Memory B cell (primary cell): ENCODE measurements around the gene APOBR.
"Not testable (repeated sequence)": the region's sequence is repeated elsewhere in the genome, so short reads cannot be mapped to it uniquely, and the experiment has no call there.

ENCODE experiments used
- ATAC-seq: fragments of 150-1000 bp; cut with Tn5 transposase; 2 replicates; pipeline ENCODE4 v1.10.0; 2021; ENCODE audit warnings: low read depth, mild to moderate bottlenecking, moderate library complexity
- DNase-seq, 2 donors: peaks; one replicate each; pipeline ENCODE4 v3.0.0; 2022; ENCODE audit warnings: low spot score in 2 of 2
- H3K27ac Mint-ChIP-seq: one replicate; pipeline ENCODE4 v1.8.0; 2022; ENCODE audit warnings: mild to moderate bottlenecking, moderate library complexity, mixed read lengths
- H3K27me3 Mint-ChIP-seq: one replicate; pipeline ENCODE4 v1.8.0; 2022; ENCODE audit warnings: mixed read lengths
- H3K36me3 Mint-ChIP-seq: one replicate; pipeline ENCODE4 v1.8.0; 2022; ENCODE audit warnings: mild to moderate bottlenecking, mixed read lengths
- H3K4me1 Mint-ChIP-seq: one replicate; pipeline ENCODE4 v1.8.0; 2022; ENCODE audit warnings: mixed read lengths
- H3K4me3 Mint-ChIP-seq: one replicate; pipeline ENCODE4 v1.8.0; 2022; ENCODE audit warnings: mild to moderate bottlenecking, moderate library complexity, mixed read lengths
- H3K9me3 Mint-ChIP-seq: one replicate; pipeline ENCODE4 v1.8.0; 2022; ENCODE audit warnings: mixed read lengths

Gene APOBR

DNA sequence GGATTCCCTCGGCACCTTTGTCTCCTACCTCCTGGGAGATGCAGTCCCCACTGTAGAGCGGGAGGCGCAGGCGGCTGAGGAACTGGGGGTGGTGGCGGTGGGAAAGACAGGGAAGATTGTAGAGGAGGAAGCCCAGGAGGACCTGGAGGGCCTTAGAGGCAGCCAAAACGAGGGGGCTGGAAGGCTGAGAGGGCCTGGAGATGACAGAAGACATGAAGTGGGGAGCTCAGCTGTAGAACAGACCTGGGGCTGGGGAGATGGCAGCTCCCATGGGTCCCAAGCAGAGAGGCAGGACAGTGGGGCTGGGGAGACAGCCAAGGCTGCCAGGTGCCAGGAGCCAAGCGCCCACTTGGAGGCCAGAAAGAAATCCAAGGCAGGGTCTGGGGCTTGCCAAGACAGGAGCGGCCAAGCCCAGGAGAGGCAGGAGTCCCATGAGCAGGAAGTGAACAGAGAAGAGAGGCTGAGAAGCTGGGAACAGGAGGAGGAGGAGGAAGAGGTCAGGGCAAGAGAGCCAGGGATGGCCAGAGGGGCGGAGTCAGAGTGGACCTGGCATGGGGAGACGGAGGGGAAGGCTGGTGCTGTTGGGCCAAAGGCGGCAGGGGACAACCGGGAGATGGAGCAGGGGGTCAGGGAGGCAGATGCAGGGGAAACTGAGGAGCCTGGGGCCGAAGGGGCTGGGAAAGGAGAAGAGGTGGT, 803 bp downstream of the APOBR start:
- peaks cover 39% of the 10 kb centered on the region for H3K4me1 Mint-ChIP-seq
- no peaks in the 10 kb centered on the region for H3K36me3 Mint-ChIP-seq
- no peaks in the 10 kb centered on the region for H3K27me3 Mint-ChIP-seq
- H3K4me3 Mint-ChIP-seq = peak overlapping the region; percentile 81
- H3K9me3 Mint-ChIP-seq = no peaks in the 10 kb centered on the region
- ATAC-seq (no peak), DNase-seq (no peak)
- peak overlapping the region; percentile 60 for H3K27ac Mint-ChIP-seq

- no peaks in the 10 kb centered on the region for H3K9me3 Mint-ChIP-seq
- no peak overlapping the region for H3K4me3 Mint-ChIP-seq
- H3K27me3 Mint-ChIP-seq = no peaks in the 10 kb centered on the region
- peak overlapping the region; percentile 60 for H3K27ac Mint-ChIP-seq
- ATAC-seq (no peak), DNase-seq (no peak)
- H3K36me3 Mint-ChIP-seq = no peaks in the 10 kb centered on the region
- peaks cover 38% of the 10 kb centered on the region for H3K4me1 Mint-ChIP-seq
Observed at GRCh38 chr16:28495795-28496749, 1.6 kb downstream of the APOBR start.

DNA sequence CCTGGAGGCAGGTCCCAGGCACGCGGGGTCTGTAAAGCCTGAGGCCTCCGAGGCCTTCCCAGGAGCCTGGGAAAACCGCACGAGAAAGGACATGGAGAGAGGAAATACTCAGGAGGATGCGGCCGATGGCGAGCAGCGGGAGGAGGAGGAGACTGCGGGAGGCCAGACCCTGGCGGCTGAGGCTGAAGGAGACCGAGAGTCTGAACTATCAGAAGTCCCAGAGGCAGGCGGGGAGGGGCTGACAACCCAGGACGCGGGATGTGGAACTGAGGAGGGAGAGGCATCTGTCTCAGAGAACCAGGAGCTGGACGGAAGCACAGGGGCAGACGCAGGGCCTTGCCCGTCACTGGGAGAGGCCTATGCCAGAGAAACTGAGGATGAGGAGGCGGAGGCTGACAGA, 2.4 kb downstream of the APOBR start:
- Mint-ChIP-seq H3K27me3 (no peaks in the 10 kb centered on the region), H3K9me3 (no peaks in the 10 kb centered on the region), H3K36me3 (no peaks in the 10 kb centered on the region), H3K27ac (no peak overlapping the region), H3K4me1 (peaks cover 34% of the 10 kb centered on the region), H3K4me3 (no peak overlapping the region)
- ATAC-seq (no peak), DNase-seq (no peak)

GRCh38 chr16:28497386-28497785, 2.9 kb downstream of the APOBR start:
- no peak overlapping the region for H3K27ac Mint-ChIP-seq
- H3K4me3 Mint-ChIP-seq = no peak overlapping the region
- no peak for DNase-seq
- no peak for ATAC-seq
- no peaks in the 10 kb centered on the region for H3K27me3 Mint-ChIP-seq
- H3K36me3 Mint-ChIP-seq = no peaks in the 10 kb centered on the region
- no peaks in the 10 kb centered on the region for H3K9me3 Mint-ChIP-seq
- peaks cover 33% of the 10 kb centered on the region for H3K4me1 Mint-ChIP-seq

- DNase-seq = no peak
- Mint-ChIP-seq H3K27me3 (no peaks in the 10 kb centered on the region), H3K9me3 (no peaks in the 10 kb centered on the region), H3K36me3 (no peaks in the 10 kb centered on the region), H3K27ac (no peak overlapping the region), H3K4me3 (no peak overlapping the region), H3K4me1 (peaks cover 33% of the 10 kb centered on the region)
- ATAC-seq = no peak
Observed at GRCh38 chr16:28497861-28498599, 3.6 kb downstream of the APOBR start.

DNA sequence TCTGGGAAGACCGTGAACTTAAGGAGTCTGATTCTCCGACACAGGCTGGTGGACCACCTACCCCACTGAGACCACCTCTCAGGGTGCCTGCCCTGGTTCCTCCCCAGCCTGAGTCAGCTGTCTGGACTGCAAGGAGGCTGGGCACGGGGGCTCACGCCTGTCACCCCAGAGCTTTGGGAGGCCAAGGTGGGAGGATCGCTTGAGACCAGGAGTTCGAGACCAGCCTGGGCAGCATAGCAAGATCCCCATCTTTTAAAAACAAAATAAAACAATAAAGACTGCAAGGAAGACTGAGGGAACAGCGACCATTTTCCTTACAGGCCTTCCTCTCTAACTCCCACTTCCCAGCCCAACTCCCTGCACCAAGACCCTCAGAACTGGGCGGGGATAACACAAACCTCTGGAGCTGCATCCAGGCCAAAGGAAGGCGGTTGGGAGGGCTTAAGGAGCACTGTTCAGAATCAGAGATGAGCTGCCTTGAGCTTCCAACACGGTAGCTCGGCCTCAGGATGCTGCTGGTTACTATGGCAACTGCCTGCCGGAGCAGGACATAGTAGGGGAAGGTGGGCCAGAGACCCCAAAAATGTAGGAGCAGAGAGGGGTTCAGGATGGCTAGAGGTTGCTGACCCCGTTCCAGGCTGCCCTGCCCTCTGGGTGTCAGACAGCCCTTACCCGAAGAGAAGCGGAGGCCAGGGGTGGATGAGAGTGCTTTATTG, 4.4 kb downstream of the APOBR start:
- no peak for DNase-seq
- no peak overlapping the region for H3K27ac Mint-ChIP-seq
- no peak overlapping the region for H3K4me3 Mint-ChIP-seq
- no peaks in the 10 kb centered on the region for H3K27me3 Mint-ChIP-seq
- no peaks in the 10 kb centered on the region for H3K36me3 Mint-ChIP-seq
- no peak for ATAC-seq
- H3K4me1 Mint-ChIP-seq = peaks cover 26% of the 10 kb centered on the region
- no peaks in the 10 kb centered on the region for H3K9me3 Mint-ChIP-seq

GRCh38 chr16:28499854-28500253, 5.4 kb downstream of the APOBR start:
- Mint-ChIP-seq H3K27ac (no peak overlapping the region), H3K9me3 (no peaks in the 10 kb centered on the region), H3K36me3 (no peaks in the 10 kb centered on the region), H3K4me1 (peaks cover 16% of the 10 kb centered on the region), H3K27me3 (no peaks in the 10 kb centered on the region), H3K4me3 (no peak overlapping the region)
- DNase-seq = no peak
- no peak for ATAC-seq

DNA sequence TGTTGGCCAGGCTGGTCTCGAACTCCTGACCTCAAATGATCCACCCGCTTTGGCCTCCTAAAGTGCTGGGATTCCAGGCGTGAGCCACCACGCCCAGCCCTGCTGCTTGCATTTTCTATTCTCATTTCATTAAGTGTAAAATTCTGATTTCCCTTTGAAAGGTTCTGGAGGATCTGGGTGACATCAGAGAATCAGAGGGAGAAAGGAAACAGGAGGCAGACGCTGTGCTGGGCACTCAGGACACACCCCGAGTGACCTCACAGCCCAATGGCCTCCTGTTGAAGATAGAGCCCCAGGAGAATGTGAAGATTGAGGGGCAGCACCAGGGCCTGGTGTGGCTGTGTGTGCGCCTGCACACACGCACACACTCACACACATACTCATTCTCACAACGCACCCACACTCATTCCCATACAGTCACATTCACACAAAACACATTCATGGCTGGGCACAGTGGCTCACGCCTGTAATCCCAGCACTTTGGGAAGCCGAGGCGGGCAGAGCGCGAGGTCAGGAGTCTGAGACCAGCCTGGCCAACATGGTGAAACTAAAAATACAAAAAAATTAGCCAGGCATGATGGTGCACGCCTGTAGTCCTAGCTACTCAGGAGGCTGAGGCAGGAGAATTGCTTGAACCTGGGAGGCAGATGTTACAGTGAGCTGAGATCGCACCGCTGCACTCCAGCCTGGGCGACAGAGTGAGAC, 6.2 kb downstream of the APOBR start:
- not testable (repeated sequence) for H3K36me3 Mint-ChIP-seq, H3K9me3 Mint-ChIP-seq, H3K27ac Mint-ChIP-seq, H3K4me3 Mint-ChIP-seq, ATAC-seq, DNase-seq, H3K4me1 Mint-ChIP-seq, H3K27me3 Mint-ChIP-seq

- no peak overlapping the region for H3K4me3 Mint-ChIP-seq
- no peaks in the 10 kb centered on the region for H3K27me3 Mint-ChIP-seq
- H3K27ac Mint-ChIP-seq = no peak overlapping the region
- peaks cover 10% of the 10 kb centered on the region for H3K4me1 Mint-ChIP-seq
- H3K9me3 Mint-ChIP-seq = no peaks in the 10 kb centered on the region
- no peak for ATAC-seq
- no peak for DNase-seq
- H3K36me3 Mint-ChIP-seq = no peaks in the 10 kb centered on the region
Observed at GRCh38 chr16:28501258-28502232, 7.1 kb downstream of the APOBR start.

GRCh38 chr16:28502290-28502689, 7.8 kb downstream of the APOBR start:
- Mint-ChIP-seq H3K27me3 (no peaks in the 10 kb centered on the region), H3K36me3 (no peaks in the 10 kb centered on the region), H3K9me3 (no peaks in the 10 kb centered on the region), H3K4me1 (peaks cover 17% of the 10 kb centered on the region), H3K27ac (no peak overlapping the region), H3K4me3 (no peak overlapping the region)
- DNase-seq (no peak), ATAC-seq (no peak)

DNA sequence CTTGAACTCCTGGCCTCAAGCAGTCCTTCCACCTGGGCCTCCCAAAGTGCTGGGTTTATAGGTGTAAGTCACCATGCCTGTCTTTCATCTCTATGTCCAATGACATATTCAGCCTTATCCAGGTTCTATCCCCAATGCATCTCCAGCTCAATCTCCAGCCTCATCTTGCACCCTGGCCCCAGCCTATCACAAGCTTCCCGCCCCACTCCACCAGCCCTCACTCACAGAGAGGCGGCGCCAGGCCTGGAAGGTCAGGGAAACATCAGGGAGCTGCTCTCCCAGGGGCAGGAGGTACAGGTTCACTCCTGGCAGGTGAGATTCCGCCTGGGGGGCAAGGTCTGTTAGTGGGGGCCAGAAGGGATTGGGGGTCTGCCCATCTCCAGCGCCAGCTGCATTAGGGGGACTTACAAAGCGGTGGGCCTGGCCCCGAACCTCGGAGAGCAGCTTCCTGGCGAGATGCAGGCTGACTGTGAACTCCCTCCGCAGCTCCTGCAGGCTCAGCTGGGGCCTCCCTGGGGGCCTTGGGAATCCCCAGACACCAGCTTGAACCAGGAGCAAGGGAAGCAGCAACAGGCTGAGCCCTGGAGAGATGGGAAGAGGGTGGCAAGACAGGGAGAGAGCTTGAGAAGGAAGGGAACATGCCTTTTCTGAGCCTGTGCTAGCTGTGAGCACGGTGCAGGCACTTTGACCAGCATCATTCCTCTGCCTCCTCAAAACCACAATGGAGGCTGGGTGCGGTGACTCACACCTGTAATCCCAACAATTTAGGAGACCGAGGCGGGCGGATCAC, 9.2 kb downstream of the APOBR start:
- peaks cover 21% of the 10 kb centered on the region for H3K4me1 Mint-ChIP-seq
- ATAC-seq (no peak), DNase-seq (no peak)
- H3K36me3 Mint-ChIP-seq = no peaks in the 10 kb centered on the region
- H3K9me3 Mint-ChIP-seq = no peaks in the 10 kb centered on the region
- no peaks in the 10 kb centered on the region for H3K27me3 Mint-ChIP-seq
- no peak overlapping the region for H3K4me3 Mint-ChIP-seq
- no peak overlapping the region for H3K27ac Mint-ChIP-seq
